GM06990 (cell line): ENCODE data around the gene HBZ.
A peak's percentile ranks its signal among the peaks of the same experiment; 100 is the strongest.

Experiments
- DNase-seq: peaks from one replicate; pipeline ENCODE4 v3.0.0-alpha.2; 2011; ENCODE audit not compliant: insufficient read length; ENCODE audit errors: extremely low read depth
- H3K27me3 ChIP-seq: replicated peaks from 2 replicates; pipeline ENCODE4 v1.6.0; 2011; ENCODE audit warnings: low read length; ENCODE audit not compliant: control insufficient read depth, insufficient read depth
- H3K36me3 ChIP-seq: 2 replicates; pipeline ENCODE4 v1.5.1; 2011; ENCODE audit warnings: low read length; ENCODE audit not compliant: control insufficient read depth, insufficient read depth
- H3K4me3 ChIP-seq: replicated peaks from 2 replicates; pipeline ENCODE4 v1.5.1; 2011; ENCODE audit warnings: low read depth, mild to moderate bottlenecking, control low read depth, low read length
- TF ChIP-seq, protein P1 (sequence below): IDR thresholded peaks from 2 replicates; pipeline ENCODE4 v1.5.1; 2011; ENCODE audit warnings: low read length, control low read depth, mild to moderate bottlenecking, inconsistent platforms; ENCODE audit not compliant: insufficient read depth, poor library complexity, severe bottlenecking

The HBZ gene

DNA sequence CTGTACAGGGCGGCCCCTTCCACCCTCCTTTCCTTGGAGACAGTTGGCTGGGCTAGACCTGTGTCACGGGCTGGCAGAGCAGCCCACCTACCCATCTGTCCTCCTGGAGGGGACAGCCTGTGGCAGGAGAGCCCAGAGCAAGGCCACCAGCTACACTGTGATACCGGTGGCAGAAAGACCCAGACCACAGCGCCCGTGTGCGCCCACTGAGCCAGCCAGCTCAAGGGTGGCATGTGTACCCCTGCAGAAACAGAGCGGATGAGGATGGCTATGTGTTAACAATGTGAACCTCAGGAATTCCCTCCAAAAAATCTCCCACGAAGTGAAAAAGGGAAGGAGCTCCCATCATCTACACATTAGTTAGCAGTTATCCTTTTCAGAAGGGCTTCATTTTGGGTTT, 34.9 kb downstream of the HBZ start:
- H3K36me3 ChIP-seq = peaks cover 31% of the 10 kb centered on the region
- no peaks in the 10 kb centered on the region for H3K27me3 ChIP-seq
- no peak for DNase-seq
- H3K4me3 ChIP-seq = no peak overlapping the region
- TF ChIP-seq, protein P1, sequence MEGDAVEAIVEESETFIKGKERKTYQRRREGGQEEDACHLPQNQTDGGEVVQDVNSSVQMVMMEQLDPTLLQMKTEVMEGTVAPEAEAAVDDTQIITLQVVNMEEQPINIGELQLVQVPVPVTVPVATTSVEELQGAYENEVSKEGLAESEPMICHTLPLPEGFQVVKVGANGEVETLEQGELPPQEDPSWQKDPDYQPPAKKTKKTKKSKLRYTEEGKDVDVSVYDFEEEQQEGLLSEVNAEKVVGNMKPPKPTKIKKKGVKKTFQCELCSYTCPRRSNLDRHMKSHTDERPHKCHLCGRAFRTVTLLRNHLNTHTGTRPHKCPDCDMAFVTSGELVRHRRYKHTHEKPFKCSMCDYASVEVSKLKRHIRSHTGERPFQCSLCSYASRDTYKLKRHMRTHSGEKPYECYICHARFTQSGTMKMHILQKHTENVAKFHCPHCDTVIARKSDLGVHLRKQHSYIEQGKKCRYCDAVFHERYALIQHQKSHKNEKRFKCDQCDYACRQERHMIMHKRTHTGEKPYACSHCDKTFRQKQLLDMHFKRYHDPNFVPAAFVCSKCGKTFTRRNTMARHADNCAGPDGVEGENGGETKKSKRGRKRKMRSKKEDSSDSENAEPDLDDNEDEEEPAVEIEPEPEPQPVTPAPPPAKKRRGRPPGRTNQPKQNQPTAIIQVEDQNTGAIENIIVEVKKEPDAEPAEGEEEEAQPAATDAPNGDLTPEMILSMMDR = no peak

DNA sequence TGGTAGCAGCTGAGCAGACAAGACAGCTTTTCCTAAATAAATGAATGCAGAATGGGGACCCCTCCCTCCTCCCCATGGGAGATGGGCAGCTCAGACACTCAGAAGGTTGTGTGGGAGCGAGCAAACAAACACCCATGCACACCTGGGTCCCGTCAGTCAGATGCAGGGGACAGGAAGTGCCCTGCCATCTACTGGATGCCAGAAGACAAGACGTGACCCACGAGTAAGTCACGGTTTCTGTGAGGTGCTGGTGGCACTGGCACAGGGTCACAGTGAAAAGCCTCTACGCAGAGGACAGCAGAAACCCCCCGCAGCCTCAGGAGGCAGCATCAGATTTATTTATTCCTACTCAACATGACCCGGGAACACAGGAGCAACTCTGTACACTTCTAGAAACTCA, 36.2 kb downstream of the HBZ start:
- no peak for DNase-seq
- H3K4me3 ChIP-seq = no peak overlapping the region
- TF ChIP-seq, protein P1 = peak; percentile 26

DNA sequence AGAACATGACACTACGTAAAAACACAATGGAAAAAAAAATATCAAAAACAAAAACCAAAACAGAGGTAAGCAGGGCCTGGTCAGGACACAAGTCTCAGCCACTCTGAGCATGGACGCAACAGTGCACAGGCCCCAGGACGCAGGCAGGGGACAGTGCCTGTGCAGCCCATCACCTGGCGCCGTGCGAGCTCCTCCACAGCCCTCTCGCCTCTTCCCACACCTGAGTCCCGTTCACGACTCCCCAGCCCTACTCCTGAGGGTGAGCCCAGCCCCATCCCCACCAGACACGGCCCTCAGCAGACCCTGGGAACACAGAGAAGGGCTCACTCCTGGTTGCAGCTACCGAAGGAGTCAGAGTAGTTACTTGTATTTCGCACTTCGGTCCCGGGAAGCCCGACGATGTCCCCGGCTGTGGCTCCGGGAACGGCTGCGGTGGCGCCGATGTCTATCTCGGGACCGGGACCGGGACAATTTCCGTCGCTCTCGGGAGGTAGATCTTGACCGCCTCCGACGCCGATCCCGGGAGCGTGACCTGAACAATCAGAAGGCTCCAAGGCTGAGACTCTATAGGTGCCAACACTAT, 37.3 kb downstream of the HBZ start:
- no peak for DNase-seq
- H3K27me3 ChIP-seq = no peaks in the 10 kb centered on the region
- no peak overlapping the region for H3K4me3 ChIP-seq
- H3K36me3 ChIP-seq = peaks cover 36% of the 10 kb centered on the region
- TF ChIP-seq, protein P1 = no peak

More for the DNA sequence above, 36.2 kb downstream of the HBZ start:
- no peaks in the 10 kb centered on the region for H3K27me3 ChIP-seq
- H3K36me3 ChIP-seq = peaks cover 33% of the 10 kb centered on the region

DNA sequence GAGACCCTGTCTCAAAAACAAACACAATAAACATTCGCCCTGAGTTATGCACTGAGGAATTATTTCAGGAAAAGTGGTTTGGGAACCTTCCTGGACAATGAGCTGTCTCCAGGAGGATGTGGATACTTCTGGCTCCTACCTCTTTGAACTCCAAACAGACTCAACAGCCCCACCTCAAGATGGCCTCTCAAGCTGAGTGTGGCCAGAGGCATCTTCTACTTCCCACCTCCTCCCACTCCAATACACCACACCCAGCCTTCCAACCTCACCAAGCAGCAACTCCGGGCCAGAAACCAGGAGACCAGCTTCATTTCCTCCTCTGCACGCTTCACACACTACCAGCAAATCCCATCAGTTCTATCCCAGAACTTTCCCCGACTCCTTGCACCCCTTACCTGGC, 39.4 kb downstream of the HBZ start:
- H3K4me3 ChIP-seq = no peak overlapping the region
- H3K36me3 ChIP-seq = peaks cover 42% of the 10 kb centered on the region
- no peaks in the 10 kb centered on the region for H3K27me3 ChIP-seq
- no peak for DNase-seq
- TF ChIP-seq, protein P1 = no peak

DNA sequence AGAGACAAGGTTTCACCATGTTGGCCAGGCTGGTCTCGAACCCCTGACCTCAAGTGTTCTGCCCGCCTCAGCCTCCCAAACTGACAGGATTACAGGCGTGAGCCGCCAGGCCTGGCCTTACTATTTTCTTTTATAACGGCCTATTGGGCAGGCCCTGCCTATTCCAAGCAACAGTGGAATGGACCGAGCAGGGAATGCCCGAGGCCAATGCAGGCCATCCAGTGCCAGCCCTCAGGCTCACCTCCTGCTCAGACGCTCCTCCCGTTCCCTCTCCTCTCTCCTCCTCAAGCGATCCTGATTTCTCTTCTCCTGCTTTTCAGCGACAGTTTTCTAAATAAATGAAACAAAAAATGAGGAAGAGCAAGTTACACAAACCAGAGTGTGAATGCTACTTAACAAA, 40.2 kb downstream of the HBZ start:
- Histone ChIP-seq H3K36me3 (peaks cover 39% of the 10 kb centered on the region), H3K27me3 (no peaks in the 10 kb centered on the region), H3K4me3 (no peak overlapping the region)
- DNase-seq = no peak
- TF ChIP-seq, protein P1 = no peak

DNA sequence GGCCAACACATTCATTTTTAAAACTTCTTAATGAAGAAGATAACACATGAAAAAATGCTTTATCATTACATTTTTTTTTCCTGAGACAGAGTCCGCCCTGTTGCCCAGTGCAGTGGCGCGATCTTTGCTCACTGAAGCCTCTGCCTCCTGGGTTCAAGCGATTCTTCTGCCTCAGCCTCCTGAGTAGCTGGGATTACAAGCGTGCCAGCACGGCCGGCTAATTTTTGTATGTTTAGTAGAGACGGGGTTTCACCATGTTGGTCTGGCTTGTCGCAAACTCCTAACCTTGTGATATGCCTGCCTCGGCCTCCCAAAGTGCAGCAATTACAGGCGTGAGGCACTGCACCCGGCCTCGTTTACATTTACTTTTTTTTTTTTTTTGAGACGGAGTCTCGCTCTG, 41.0 kb downstream of the HBZ start:
- TF ChIP-seq, protein P1 = no peak

More for the DNA sequence above, 41.0 kb downstream of the HBZ start:
- Histone ChIP-seq H3K36me3 (peaks cover 39% of the 10 kb centered on the region), H3K4me3 (no peak overlapping the region), H3K27me3 (no peaks in the 10 kb centered on the region)
- DNase-seq = no peak
